ENCODE data around the gene SLC35A3. TPM values are rescaled to one million over a fixed set of nuclear protein-coding genes. Genes with fewer than 3 reads are reported as not detected.
"Not testable (repeated sequence)": the region's sequence is repeated elsewhere in the genome, so short reads cannot be mapped to it uniquely, and the experiment has no call there.

Gene SLC35A3
- total and polyA plus RNA-seq, 10 of the 15 experiments (the other 5 are each of a cell fraction or from before 2014, with no cell fraction given) = 3.6 to 24.3 (median 15.4) TPM

- no peak for DNase-seq (ENCODE audit: low read depth, low spot score)
- ChIA-PET RAD21 (ENCODE audit: unreplicated experiment) (no interaction called here), POLR2A (no interaction called here), CTCF (no interaction called here), SMC1A (ENCODE audit: uncharacterized antibody, unreplicated experiment) (no interaction called here)
- Histone ChIP-seq H3K4me1 (ENCODE audit: control insufficient read depth, insufficient read depth, low read length) (no peaks in the 10 kb centered on the region), H3K79me2 (ENCODE audit: control insufficient read depth, insufficient read depth, low read length) (peaks cover 19% of the 10 kb centered on the region), H3K9ac (ENCODE audit: control insufficient read depth, insufficient read depth, low read length) (no peak overlapping the region), H3K4me2 (ENCODE audit: control insufficient read depth, insufficient read depth) (no peak overlapping the region), H2AFZ (ENCODE audit: control insufficient read depth, low read depth, low read length) (no peak overlapping the region), H3K9me3 (replicated peaks; ENCODE audit: control insufficient read depth, insufficient read depth, low read length) (no peaks in the 10 kb centered on the region), H3K36me3 (ENCODE audit: control insufficient read depth in 2 of 2, insufficient read depth in 2 of 2, low read length in 1 of 2) (peaks cover 0 to 3% of the 10 kb centered on the region in 2 experiments; a peak in 1 of 4 replicates), H3K27me3 (replicated peaks in 1 of 2; ENCODE audit: control insufficient read depth in 2 of 2, insufficient read depth in 2 of 2, low read length in 1 of 2) (no peaks in the 10 kb centered on the region), H4K20me1 (ENCODE audit: control insufficient read depth, insufficient read depth) (no peaks in the 10 kb centered on the region), H3K4me3 (no peak overlapping the region), H3K27ac (ENCODE audit: control insufficient read depth, insufficient read depth) (no peak overlapping the region)
- TSS peak; percentile 5 for BruUV-seq (replicated peaks)
- WGBS (ENCODE audit: insufficient coverage, insufficient replicate concordance, low lambda C conversion rate, missing lambda C conversion rate) = 98% methylated on average over 3 of the region's 3 CpGs
- ATAC-seq = no peak
- intact Hi-C loops (cut with micrococcal nuclease; ENCODE audit: unreplicated experiment) = no loop called here
- TF ChIP-seq RAD51 (IDR thresholded peaks at IDR 0.05) (no peak), YY1 (IDR thresholded peaks at IDR 0.05; ENCODE audit: low read depth, low read length) (no peak), MTA2 (IDR thresholded peaks at IDR 0.05; ENCODE audit: low read depth) (no peak), SREBF1 (IDR thresholded peaks at IDR 0.05; ENCODE audit: low read length) (no peak), NR2C2 (IDR thresholded peaks at IDR 0.05; ENCODE audit: borderline replicate concordance, control insufficient read depth, insufficient read length, low read depth) (no peak), ZNF274 (IDR thresholded peaks at IDR 0.05; ENCODE audit: insufficient read depth, insufficient read length) (no peak)
- in situ Hi-C loops (cut with MboI) = no loop called here
- FAIRE-seq = no peak
Measured at GRCh38 chr1:99975529-99975928, 5.7 kb downstream of the SLC35A3 start.

GRCh38 chr1:99977326-99977725, 7.5 kb downstream of the SLC35A3 start:
- in situ Hi-C loops (cut with MboI); ATAC-seq; H3K4me3 ChIP-seq; H2AFZ ChIP-seq (ENCODE audit: control insufficient read depth, low read depth, low read length); BruUV-seq (replicated peaks); RAD21 ChIA-PET (ENCODE audit: unreplicated experiment); H3K9me3 ChIP-seq (replicated peaks; ENCODE audit: control insufficient read depth, insufficient read depth, low read length); DNase-seq (ENCODE audit: low read depth, low spot score); H3K27me3 ChIP-seq (replicated peaks in 1 of 2; ENCODE audit: control insufficient read depth in 2 of 2, insufficient read depth in 2 of 2, low read length in 1 of 2); H3K27ac ChIP-seq (ENCODE audit: control insufficient read depth, insufficient read depth); H3K4me2 ChIP-seq (ENCODE audit: control insufficient read depth, insufficient read depth); H3K9ac ChIP-seq (ENCODE audit: control insufficient read depth, insufficient read depth, low read length); FAIRE-seq; H3K36me3 ChIP-seq (ENCODE audit: control insufficient read depth in 2 of 2, insufficient read depth in 2 of 2, low read length in 1 of 2); H3K4me1 ChIP-seq (ENCODE audit: control insufficient read depth, insufficient read depth, low read length); H4K20me1 ChIP-seq (ENCODE audit: control insufficient read depth, insufficient read depth); intact Hi-C loops (cut with micrococcal nuclease; ENCODE audit: unreplicated experiment): not testable (repeated sequence)
- SMC1A ChIA-PET (ENCODE audit: uncharacterized antibody, unreplicated experiment) = interaction anchor here (0.7 to 1.8 kb wide), 2 partner anchors 9 to 26 kb away, joined by 3 to 6 read pairs; no protein-coding TSS in a partner anchor
- peaks cover 11% of the 10 kb centered on the region for H3K79me2 ChIP-seq (ENCODE audit: control insufficient read depth, insufficient read depth, low read length)
- CTCF ChIA-PET = interaction anchor here (0.7 to 1.4 kb wide), 3 partner anchors 10 to 1422 kb away, joined by 3 to 5 read pairs (median 3); no protein-coding TSS in a partner anchor
- 100% methylated on average over 3 of the region's 12 CpGs for WGBS (ENCODE audit: insufficient coverage, insufficient replicate concordance, low lambda C conversion rate, missing lambda C conversion rate)
- POLR2A ChIA-PET = interaction anchor here (0.6 kb wide), 1 partner anchor 10 kb away, joined by 5 read pairs; no protein-coding TSS in a partner anchor
